Measurements from ENCODE around the gene NT5DC4. TPM values are rescaled to one million over a fixed set of nuclear protein-coding genes. Genes with fewer than 3 reads are reported as not detected.

The NT5DC4 gene
- total RNA-seq, 2 experiments from 2014 or later: not detected

DNA sequence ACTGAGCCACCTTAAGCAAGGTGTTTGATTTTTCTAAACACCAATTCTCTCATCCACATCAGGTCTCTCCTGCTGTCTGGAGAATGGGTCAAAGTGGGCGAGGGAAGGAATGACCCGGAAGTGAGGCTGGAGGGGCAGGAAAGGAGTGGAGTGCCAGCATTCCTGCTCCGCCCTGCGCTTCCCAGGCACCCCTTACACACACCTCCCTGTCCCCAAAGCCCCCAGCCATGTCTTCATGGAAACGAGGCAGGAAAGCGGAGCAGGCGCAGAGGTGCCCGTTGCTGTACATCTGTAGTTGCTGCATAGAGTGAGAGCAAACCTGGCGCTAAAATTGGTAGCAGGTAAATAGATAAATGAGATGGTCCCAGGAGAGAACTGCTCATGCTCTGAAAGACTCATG lies 27.2 kb upstream of the NT5DC4 start:
- ChIA-PET POLR2A (interaction anchor here (1.9 kb wide), 1 partner anchor 32 kb away, joined by 4 read pairs; no protein-coding TSS in a partner anchor), CTCF (interaction anchor here (1.0 to 12.4 kb wide), 5 partner anchors 9 to 94 kb away, joined by 3 to 192 read pairs (median 29); no protein-coding TSS in a partner anchor)
- no peaks in the 10 kb centered on the region for H3K27me3 Mint-ChIP-seq
- no peak overlapping the region for H3K27ac Mint-ChIP-seq
- H3K9me3 Mint-ChIP-seq: no peaks in the 10 kb centered on the region
- ATAC-seq (no peak), DNase-seq (no peak)
- TF ChIP-seq, protein P1, sequence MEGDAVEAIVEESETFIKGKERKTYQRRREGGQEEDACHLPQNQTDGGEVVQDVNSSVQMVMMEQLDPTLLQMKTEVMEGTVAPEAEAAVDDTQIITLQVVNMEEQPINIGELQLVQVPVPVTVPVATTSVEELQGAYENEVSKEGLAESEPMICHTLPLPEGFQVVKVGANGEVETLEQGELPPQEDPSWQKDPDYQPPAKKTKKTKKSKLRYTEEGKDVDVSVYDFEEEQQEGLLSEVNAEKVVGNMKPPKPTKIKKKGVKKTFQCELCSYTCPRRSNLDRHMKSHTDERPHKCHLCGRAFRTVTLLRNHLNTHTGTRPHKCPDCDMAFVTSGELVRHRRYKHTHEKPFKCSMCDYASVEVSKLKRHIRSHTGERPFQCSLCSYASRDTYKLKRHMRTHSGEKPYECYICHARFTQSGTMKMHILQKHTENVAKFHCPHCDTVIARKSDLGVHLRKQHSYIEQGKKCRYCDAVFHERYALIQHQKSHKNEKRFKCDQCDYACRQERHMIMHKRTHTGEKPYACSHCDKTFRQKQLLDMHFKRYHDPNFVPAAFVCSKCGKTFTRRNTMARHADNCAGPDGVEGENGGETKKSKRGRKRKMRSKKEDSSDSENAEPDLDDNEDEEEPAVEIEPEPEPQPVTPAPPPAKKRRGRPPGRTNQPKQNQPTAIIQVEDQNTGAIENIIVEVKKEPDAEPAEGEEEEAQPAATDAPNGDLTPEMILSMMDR (IDR thresholded peaks at IDR 0.05): no peak
- peaks cover 29% of the 10 kb centered on the region for H3K4me1 Mint-ChIP-seq (ENCODE audit: low read depth)
- no peak overlapping the region for H3K4me3 Mint-ChIP-seq
- intact Hi-C loops (cut with micrococcal nuclease): no loop called here
- no peaks in the 10 kb centered on the region for H3K36me3 Mint-ChIP-seq (ENCODE audit: low read depth)

DNA sequence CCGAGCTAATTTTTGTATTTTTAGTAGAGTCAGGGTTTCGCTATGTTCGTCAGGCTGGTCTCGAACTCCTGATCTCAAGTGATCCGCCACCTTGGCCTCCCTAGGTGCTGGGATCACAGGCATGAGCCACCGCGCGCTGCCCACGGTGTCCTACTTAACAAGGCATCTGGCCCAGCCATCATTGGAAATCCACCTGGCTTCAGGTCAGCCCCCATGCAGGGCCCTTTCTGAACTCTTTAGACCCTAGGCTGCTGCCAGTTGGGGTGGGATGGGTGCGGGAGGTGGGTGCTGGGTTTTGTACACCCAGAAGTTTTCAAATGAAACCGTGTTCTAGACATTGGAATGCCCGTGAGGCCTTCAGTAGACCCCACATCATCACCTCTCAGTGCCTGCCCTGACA lies 26.6 kb upstream of the NT5DC4 start:
- H3K36me3 Mint-ChIP-seq (ENCODE audit: low read depth): no peaks in the 10 kb centered on the region
- TF ChIP-seq, protein P1 (IDR thresholded peaks at IDR 0.05): no peak
- peaks cover 29% of the 10 kb centered on the region for H3K4me1 Mint-ChIP-seq (ENCODE audit: low read depth)
- H3K4me3 Mint-ChIP-seq: no peak overlapping the region
- H3K27ac Mint-ChIP-seq: no peak overlapping the region
- ChIA-PET CTCF (interaction anchor here (1.0 to 12.4 kb wide), 3 partner anchors 9 to 65 kb away, joined by 3 to 192 read pairs (median 3); no protein-coding TSS in a partner anchor), POLR2A (no interaction called here)
- DNase-seq (no peak), ATAC-seq (no peak)
- intact Hi-C loops (cut with micrococcal nuclease): no loop called here
- no peaks in the 10 kb centered on the region for H3K9me3 Mint-ChIP-seq
- no peaks in the 10 kb centered on the region for H3K27me3 Mint-ChIP-seq

DNA sequence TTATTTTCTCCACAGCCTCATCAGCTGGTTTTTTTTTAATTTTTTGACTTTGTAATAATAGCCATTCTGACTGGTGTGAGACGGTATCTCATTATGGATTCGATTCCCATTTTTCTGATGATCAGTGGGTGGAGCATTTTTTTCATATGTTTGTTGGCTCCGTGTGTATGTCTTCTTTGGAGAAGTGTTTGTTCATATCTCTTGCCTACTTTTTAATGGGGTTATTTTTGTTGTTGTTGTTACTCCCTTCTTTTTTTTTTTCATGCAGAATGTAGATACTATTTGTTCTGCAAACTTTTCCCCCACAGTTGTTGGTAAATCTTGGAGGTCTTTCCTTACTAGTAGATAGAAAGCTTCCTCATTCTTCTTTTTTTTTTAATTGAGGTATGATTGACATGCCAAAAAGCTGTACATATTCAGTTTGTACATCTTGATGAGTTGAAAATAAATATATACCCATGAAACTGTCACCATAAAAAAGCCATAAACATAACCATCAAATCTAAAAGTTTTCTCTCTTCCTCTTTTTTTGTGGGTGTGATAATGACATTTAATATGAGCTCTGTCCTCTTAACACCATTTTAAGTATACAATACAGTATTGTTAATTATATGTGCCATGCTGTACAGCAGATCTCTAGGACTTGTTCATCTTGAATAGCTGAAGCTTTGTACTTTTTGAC lies 21.8 kb upstream of the NT5DC4 start:
- no peak for ATAC-seq
- peaks cover 6% of the 10 kb centered on the region for H3K4me1 Mint-ChIP-seq (ENCODE audit: low read depth)

DNA sequence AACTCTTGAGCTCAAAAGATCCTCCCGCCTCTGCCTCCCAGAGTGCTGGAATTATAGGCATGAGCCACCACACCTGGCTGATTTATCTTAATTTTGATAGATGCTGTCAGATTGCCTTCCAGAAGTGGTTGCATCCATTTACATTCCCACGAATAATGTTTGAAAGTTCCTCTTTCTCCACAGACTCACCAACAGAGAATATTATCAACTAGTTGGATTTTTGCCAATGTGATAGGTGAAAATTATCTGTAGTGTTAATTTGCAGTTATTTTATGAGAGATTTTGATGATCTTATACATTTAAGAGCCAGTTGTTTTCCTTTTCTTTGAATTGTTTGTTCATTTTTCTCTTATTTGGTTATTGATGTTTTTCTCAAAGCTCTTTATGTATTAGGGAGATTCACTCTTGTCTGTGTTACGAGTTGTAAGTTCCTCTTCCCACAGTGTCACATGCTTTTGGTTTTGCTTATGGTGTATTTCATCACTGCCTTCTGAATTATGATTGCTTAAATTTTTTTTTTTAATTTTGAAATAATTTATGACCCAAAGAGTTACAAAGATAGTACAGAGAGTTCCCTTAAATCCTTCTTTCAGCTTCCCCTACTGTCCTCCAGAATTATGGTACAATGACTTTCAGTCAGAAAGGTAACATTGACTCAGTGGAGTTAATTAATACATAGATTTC lies 20.7 kb upstream of the NT5DC4 start:
- H3K36me3 Mint-ChIP-seq (ENCODE audit: low read depth): no peaks in the 10 kb centered on the region
- no peak overlapping the region for H3K27ac Mint-ChIP-seq
- TF ChIP-seq, protein P1 (IDR thresholded peaks at IDR 0.05): no peak
- intact Hi-C loops (cut with micrococcal nuclease): no loop called here
- ChIA-PET POLR2A (interaction anchor here (1.2 kb wide), 1 partner anchor 54 kb away, joined by 3 read pairs; no protein-coding TSS in a partner anchor), CTCF (interaction anchor here (0.9 to 4.1 kb wide), 5 partner anchors 9 to 100 kb away, joined by 3 to 21 read pairs (median 6); no protein-coding TSS in a partner anchor)
- ATAC-seq: no peak
- peaks cover 12% of the 10 kb centered on the region for H3K27me3 Mint-ChIP-seq
- peaks cover 6% of the 10 kb centered on the region for H3K4me1 Mint-ChIP-seq (ENCODE audit: low read depth)
- no peak for DNase-seq
- H3K9me3 Mint-ChIP-seq: no peaks in the 10 kb centered on the region
- H3K4me3 Mint-ChIP-seq: no peak overlapping the region

More for the DNA sequence above, 21.8 kb upstream of the NT5DC4 start:
- TF ChIP-seq, protein P1 (IDR thresholded peaks at IDR 0.05): no peak
- no peak for DNase-seq
- CTCF ChIA-PET: interaction anchor here (0.7 to 4.1 kb wide), 7 partner anchors 8 to 114 kb away, joined by 3 to 21 read pairs (median 3); no protein-coding TSS in a partner anchor
- no peak overlapping the region for H3K27ac Mint-ChIP-seq
- peaks cover 8% of the 10 kb centered on the region for H3K27me3 Mint-ChIP-seq
- POLR2A ChIA-PET: no interaction called here
- no peak overlapping the region for H3K4me3 Mint-ChIP-seq
- no peaks in the 10 kb centered on the region for H3K9me3 Mint-ChIP-seq
- no peaks in the 10 kb centered on the region for H3K36me3 Mint-ChIP-seq (ENCODE audit: low read depth)
- intact Hi-C loops (cut with micrococcal nuclease): no loop called here
